Osteocyte (in vitro differentiated cells): ENCODE results near the gene CAND1. TPM values are rescaled to one million over a fixed set of nuclear protein-coding genes. Genes with fewer than 3 reads are reported as not detected.

Experiments
- DNase-seq: peaks from one replicate; pipeline ENCODE4 v3.0.0; 2021; ENCODE audit warnings: mixed read lengths; ENCODE audit not compliant: unreplicated experiment; ENCODE audit errors: extremely low spot score
- H3K27ac Mint-ChIP-seq: one replicate; pipeline ENCODE4 v1.8.0; 2021; ENCODE audit warnings: mild to moderate bottlenecking, mixed read lengths; ENCODE audit not compliant: unreplicated experiment
- H3K27me3 Mint-ChIP-seq: one replicate; pipeline ENCODE4 v1.8.0; 2021; ENCODE audit warnings: mixed read lengths; ENCODE audit not compliant: unreplicated experiment
- H3K36me3 Mint-ChIP-seq: one replicate; pipeline ENCODE4 v1.8.0; 2021; ENCODE audit warnings: mixed read lengths; ENCODE audit not compliant: unreplicated experiment
- H3K4me1 Mint-ChIP-seq: one replicate; pipeline ENCODE4 v1.8.0; 2021; ENCODE audit warnings: mixed read lengths; ENCODE audit not compliant: unreplicated experiment
- H3K4me3 Mint-ChIP-seq: one replicate; pipeline ENCODE4 v1.8.0; 2021; ENCODE audit warnings: mild to moderate bottlenecking, moderate library complexity, mixed read lengths; ENCODE audit not compliant: unreplicated experiment
- H3K9me3 Mint-ChIP-seq: one replicate; pipeline ENCODE4 v1.8.0; 2021; ENCODE audit warnings: mixed read lengths; ENCODE audit not compliant: unreplicated experiment
- CTCF ChIP-seq: fragments of 200-600 bp; sonication (generic); IDR thresholded peaks from 2 replicates; pipeline ENCODE4 v1.5.0; 2021; ENCODE audit warnings: antibody characterized with exemption, mild to moderate bottlenecking, moderate library complexity
- total RNA-seq: library from RNA; stranded (reverse); gene quantifications from 2 replicates; pipeline ENCODE4 v1.2.1, GENCODE V29; 2021

The CAND1 gene
- total RNA-seq, 1 donor from 2014 or later: 167 TPM

GRCh38 chr12:67287311-67287710, 18.2 kb downstream of the CAND1 start:
- TF ChIP-seq CTCF: no peak
- Mint-ChIP-seq H3K36me3 (peaks cover 40% of the 10 kb centered on the region), H3K27ac (no peak overlapping the region), H3K27me3 (no peaks in the 10 kb centered on the region), H3K4me3 (no peak overlapping the region), H3K9me3 (no peaks in the 10 kb centered on the region), H3K4me1 (peaks cover 8% of the 10 kb centered on the region)
- no peak for DNase-seq

GRCh38 chr12:67288561-67288960, 19.4 kb downstream of the CAND1 start:
- Mint-ChIP-seq H3K4me3 (no peak overlapping the region), H3K36me3 (peaks cover 41% of the 10 kb centered on the region), H3K4me1 (peaks cover 12% of the 10 kb centered on the region), H3K9me3 (no peaks in the 10 kb centered on the region), H3K27me3 (no peaks in the 10 kb centered on the region), H3K27ac (no peak overlapping the region)
- TF ChIP-seq CTCF: no peak
- no peak for DNase-seq

GRCh38 chr12:67290378-67290777, 21.2 kb downstream of the CAND1 start:
- peaks cover 41% of the 10 kb centered on the region for H3K36me3 Mint-ChIP-seq
- no peak for TF ChIP-seq CTCF
- H3K27me3 Mint-ChIP-seq: no peaks in the 10 kb centered on the region
- H3K4me1 Mint-ChIP-seq: peaks cover 12% of the 10 kb centered on the region
- no peak for DNase-seq
- H3K9me3 Mint-ChIP-seq: no peaks in the 10 kb centered on the region
- H3K4me3 Mint-ChIP-seq: no peak overlapping the region
- no peak overlapping the region for H3K27ac Mint-ChIP-seq

GRCh38 chr12:67299526-67299925, 30.4 kb downstream of the CAND1 start:
- H3K4me1 Mint-ChIP-seq: no peaks in the 10 kb centered on the region
- no peaks in the 10 kb centered on the region for H3K27me3 Mint-ChIP-seq
- no peaks in the 10 kb centered on the region for H3K9me3 Mint-ChIP-seq
- H3K27ac Mint-ChIP-seq: no peak overlapping the region
- DNase-seq: no peak
- no peak for TF ChIP-seq CTCF
- H3K36me3 Mint-ChIP-seq: peaks cover 57% of the 10 kb centered on the region
- H3K4me3 Mint-ChIP-seq: no peak overlapping the region

GRCh38 chr12:67299926-67300325, 30.8 kb downstream of the CAND1 start:
- Mint-ChIP-seq H3K27me3 (no peaks in the 10 kb centered on the region), H3K27ac (no peak overlapping the region), H3K36me3 (peaks cover 57% of the 10 kb centered on the region), H3K4me1 (no peaks in the 10 kb centered on the region), H3K4me3 (no peak overlapping the region), H3K9me3 (no peaks in the 10 kb centered on the region)
- DNase-seq: no peak
- TF ChIP-seq CTCF: no peak
